ENCODE measurements around the gene GALNT3. TPM values are rescaled to one million over a fixed set of nuclear protein-coding genes. Genes with fewer than 3 reads are reported as not detected.

Gene GALNT3
- total RNA-seq, 3 donors from 2014 or later = 1.9 to 2.3 (median 2.0) TPM

DNA sequence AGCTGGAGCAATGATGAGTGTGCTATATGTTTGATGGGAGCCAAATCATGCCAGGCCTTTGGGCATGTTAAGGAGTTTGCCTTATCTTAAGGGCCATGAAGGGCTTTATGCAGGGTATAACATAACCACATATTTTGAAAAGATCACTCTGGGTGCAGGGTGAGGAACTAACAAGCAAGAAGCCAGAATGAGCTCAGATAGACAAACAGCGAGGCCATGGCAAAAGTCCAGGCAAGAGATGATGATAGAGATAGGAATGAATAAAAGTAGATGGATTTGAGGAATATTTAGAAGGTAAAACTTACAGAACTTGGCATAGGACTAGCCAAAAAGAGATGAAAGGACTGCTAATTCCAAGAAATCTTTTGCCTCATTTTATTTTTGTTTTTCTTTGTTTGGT is 6.7 kb downstream of the GALNT3 start:
- Mint-ChIP-seq H3K9me3 (no peaks in the 10 kb centered on the region), H3K27me3 (ENCODE audit: low read depth) (peaks cover 7% of the 10 kb centered on the region), H3K4me1 (ENCODE audit: low read depth) (peaks cover 5% of the 10 kb centered on the region), H3K36me3 (ENCODE audit: insufficient read depth) (peaks cover 8% of the 10 kb centered on the region), H3K4me3 (no peak overlapping the region)
- ATAC-seq (no peak), DNase-seq (no peak)

DNA sequence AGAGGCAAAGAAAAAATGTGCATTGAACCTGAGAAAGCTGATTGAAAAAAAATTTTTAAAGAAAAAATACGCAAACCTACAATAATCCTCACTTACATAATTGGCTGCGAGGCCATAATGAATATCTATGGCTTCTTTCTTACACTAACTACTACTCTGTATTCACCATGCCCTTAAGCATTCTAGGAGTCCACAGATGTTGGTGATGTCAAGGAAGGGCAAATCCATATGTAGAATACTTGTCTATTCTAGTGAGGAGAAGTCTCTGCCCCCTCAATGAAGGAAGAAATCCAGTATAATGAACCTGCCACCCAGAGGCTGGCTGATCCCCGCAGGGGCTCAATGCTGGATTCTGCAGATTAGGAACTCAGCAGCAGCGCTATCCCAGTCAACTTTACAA is 14.3 kb downstream of the GALNT3 start:
- Mint-ChIP-seq H3K4me1 (ENCODE audit: low read depth) (peaks cover 8% of the 10 kb centered on the region), H3K36me3 (ENCODE audit: insufficient read depth) (peaks cover 10% of the 10 kb centered on the region), H3K9me3 (peaks cover 8% of the 10 kb centered on the region), H3K4me3 (no peak overlapping the region), H3K27me3 (ENCODE audit: low read depth) (no peaks in the 10 kb centered on the region)
- ATAC-seq (no peak), DNase-seq (no peak)

GRCh38 chr2:165778653-165779451 is 15.2 kb downstream of the GALNT3 start:
- Mint-ChIP-seq H3K4me1 (ENCODE audit: low read depth) (peaks cover 8% of the 10 kb centered on the region), H3K9me3 (peaks cover 8% of the 10 kb centered on the region), H3K27me3 (ENCODE audit: low read depth) (no peaks in the 10 kb centered on the region), H3K36me3 (ENCODE audit: insufficient read depth) (peaks cover 4% of the 10 kb centered on the region), H3K4me3 (no peak overlapping the region)
- DNase-seq (no peak), ATAC-seq (no peak)

GRCh38 chr2:165778187-165778556 is 15.9 kb downstream of the GALNT3 start:
- no peak overlapping the region for H3K4me3 Mint-ChIP-seq
- H3K9me3 Mint-ChIP-seq = peaks cover 8% of the 10 kb centered on the region
- no peaks in the 10 kb centered on the region for H3K27me3 Mint-ChIP-seq (ENCODE audit: low read depth)
- peaks cover 10% of the 10 kb centered on the region for H3K36me3 Mint-ChIP-seq (ENCODE audit: insufficient read depth)
- H3K4me1 Mint-ChIP-seq (ENCODE audit: low read depth) = peaks cover 8% of the 10 kb centered on the region
- ATAC-seq (no peak), DNase-seq (no peak)

GRCh38 chr2:165777522-165778186 is 16.4 kb downstream of the GALNT3 start:
- H3K9me3 Mint-ChIP-seq = peaks cover 8% of the 10 kb centered on the region
- no peak overlapping the region for H3K4me3 Mint-ChIP-seq
- peak in 1 of 2 donors; percentile 38 for ATAC-seq
- peaks cover 9% of the 10 kb centered on the region for H3K4me1 Mint-ChIP-seq (ENCODE audit: low read depth)
- H3K27me3 Mint-ChIP-seq (ENCODE audit: low read depth) = no peaks in the 10 kb centered on the region
- peaks cover 10% of the 10 kb centered on the region for H3K36me3 Mint-ChIP-seq (ENCODE audit: insufficient read depth)
- DNase-seq = no peak

GRCh38 chr2:165776796-165777195 is 17.3 kb downstream of the GALNT3 start:
- H3K4me1 Mint-ChIP-seq (ENCODE audit: low read depth) = peaks cover 9% of the 10 kb centered on the region

GRCh38 chr2:165776013-165776412 is 18.0 kb downstream of the GALNT3 start:
- ATAC-seq (no peak), DNase-seq (no peak)
- H3K27me3 Mint-ChIP-seq (ENCODE audit: low read depth) = no peaks in the 10 kb centered on the region
- H3K9me3 Mint-ChIP-seq = peaks cover 8% of the 10 kb centered on the region
- H3K36me3 Mint-ChIP-seq (ENCODE audit: insufficient read depth) = peaks cover 8% of the 10 kb centered on the region
- peaks cover 9% of the 10 kb centered on the region for H3K4me1 Mint-ChIP-seq (ENCODE audit: low read depth)
- no peak overlapping the region for H3K4me3 Mint-ChIP-seq

More at GRCh38 chr2:165776796-165777195, 17.3 kb downstream of the GALNT3 start:
- Mint-ChIP-seq H3K9me3 (peaks cover 8% of the 10 kb centered on the region), H3K36me3 (ENCODE audit: insufficient read depth) (peaks cover 8% of the 10 kb centered on the region), H3K27me3 (ENCODE audit: low read depth) (no peaks in the 10 kb centered on the region), H3K4me3 (no peak overlapping the region)
- DNase-seq (no peak), ATAC-seq (no peak)

GRCh38 chr2:165773684-165774083 is 20.4 kb downstream of the GALNT3 start:
- no peaks in the 10 kb centered on the region for H3K9me3 Mint-ChIP-seq
- no peak overlapping the region for H3K4me3 Mint-ChIP-seq
- peaks cover 6% of the 10 kb centered on the region for H3K36me3 Mint-ChIP-seq (ENCODE audit: insufficient read depth)
- no peaks in the 10 kb centered on the region for H3K27me3 Mint-ChIP-seq (ENCODE audit: low read depth)
- DNase-seq (no peak), ATAC-seq (no peak)
- H3K4me1 Mint-ChIP-seq (ENCODE audit: low read depth) = peaks cover 9% of the 10 kb centered on the region

GRCh38 chr2:165772183-165772582 is 21.9 kb downstream of the GALNT3 start:
- Mint-ChIP-seq H3K4me1 (ENCODE audit: low read depth) (peaks cover 1% of the 10 kb centered on the region), H3K36me3 (ENCODE audit: insufficient read depth) (peaks cover 6% of the 10 kb centered on the region), H3K9me3 (no peaks in the 10 kb centered on the region), H3K4me3 (no peak overlapping the region), H3K27me3 (ENCODE audit: low read depth) (no peaks in the 10 kb centered on the region)
- DNase-seq = no peak
- no peak for ATAC-seq

DNA sequence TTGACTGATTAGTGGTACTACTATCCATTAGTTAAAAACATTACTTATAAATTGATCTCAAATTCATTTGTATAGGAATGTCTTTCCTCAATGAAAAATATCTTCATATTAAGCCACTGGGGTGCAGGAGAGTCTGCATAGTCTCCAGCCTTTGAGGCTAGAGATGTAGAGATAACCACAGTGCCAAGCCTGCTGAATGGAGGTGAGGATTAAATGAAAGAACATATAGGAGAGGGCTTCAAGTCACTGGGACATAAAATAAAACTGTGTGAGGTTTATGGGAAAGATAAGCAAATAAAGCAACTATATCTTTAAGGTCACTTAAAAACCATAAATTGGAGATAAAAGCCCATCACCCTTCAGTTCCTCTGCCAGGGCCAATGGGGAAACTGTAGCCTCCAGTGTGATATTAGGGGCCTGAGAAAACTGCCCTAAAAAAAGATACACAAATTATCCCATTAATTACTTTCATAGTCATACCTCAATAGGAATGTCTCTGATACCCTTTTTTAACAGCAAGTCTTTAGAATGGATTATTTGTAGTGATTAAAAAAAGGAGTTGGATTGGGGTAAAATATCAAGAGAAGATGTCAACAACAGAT is 27.6 kb downstream of the GALNT3 start:
- DNase-seq (no peak), ATAC-seq (no peak)
- Mint-ChIP-seq H3K27me3 (ENCODE audit: low read depth) (no peaks in the 10 kb centered on the region), H3K4me1 (ENCODE audit: low read depth) (no peaks in the 10 kb centered on the region), H3K36me3 (ENCODE audit: insufficient read depth) (no peaks in the 10 kb centered on the region), H3K4me3 (no peak overlapping the region), H3K9me3 (no peaks in the 10 kb centered on the region)

DNA sequence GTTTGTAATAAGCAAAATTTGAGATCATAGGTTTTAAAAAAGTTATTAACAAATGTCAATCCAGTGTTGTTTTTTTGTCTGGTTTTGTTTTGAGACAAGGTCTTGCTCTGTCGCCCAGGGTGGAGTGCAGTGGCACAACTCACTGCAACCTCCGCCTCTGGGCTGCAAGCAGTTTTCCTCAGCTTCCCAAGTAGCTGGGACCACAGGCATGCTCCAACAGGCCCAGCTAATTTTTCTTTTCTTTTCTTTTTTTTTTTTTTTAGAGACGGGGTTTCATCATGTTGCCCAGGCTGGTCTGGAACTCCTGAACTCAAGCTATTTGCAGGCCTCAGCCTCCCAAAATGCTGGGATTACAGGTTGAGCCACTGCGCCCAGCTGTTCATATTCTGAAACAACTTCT is 31.3 kb downstream of the GALNT3 start:
- H3K36me3 Mint-ChIP-seq (ENCODE audit: insufficient read depth) = peaks cover 1% of the 10 kb centered on the region
- no peaks in the 10 kb centered on the region for H3K4me1 Mint-ChIP-seq (ENCODE audit: low read depth)
- no peaks in the 10 kb centered on the region for H3K27me3 Mint-ChIP-seq (ENCODE audit: low read depth)
- DNase-seq = no peak
- no peaks in the 10 kb centered on the region for H3K9me3 Mint-ChIP-seq
- ATAC-seq = no peak
- no peak overlapping the region for H3K4me3 Mint-ChIP-seq

GRCh38 chr2:165757906-165758675 is 36.0 kb downstream of the GALNT3 start:
- H3K4me1 Mint-ChIP-seq (ENCODE audit: low read depth) = no peaks in the 10 kb centered on the region
- peaks cover 3% of the 10 kb centered on the region for H3K36me3 Mint-ChIP-seq (ENCODE audit: insufficient read depth)
- DNase-seq (no peak), ATAC-seq (no peak)
- no peaks in the 10 kb centered on the region for H3K9me3 Mint-ChIP-seq
- no peaks in the 10 kb centered on the region for H3K27me3 Mint-ChIP-seq (ENCODE audit: low read depth)
- no peak overlapping the region for H3K4me3 Mint-ChIP-seq

- no peaks in the 10 kb centered on the region for H3K4me1 Mint-ChIP-seq (ENCODE audit: low read depth)
- no peak for DNase-seq
- no peaks in the 10 kb centered on the region for H3K36me3 Mint-ChIP-seq (ENCODE audit: insufficient read depth)
- H3K27me3 Mint-ChIP-seq (ENCODE audit: low read depth) = no peaks in the 10 kb centered on the region
- no peak overlapping the region for H3K4me3 Mint-ChIP-seq
- ATAC-seq = no peak
- no peaks in the 10 kb centered on the region for H3K9me3 Mint-ChIP-seq
These were observed 47.5 kb downstream of the GALNT3 start for GRCh38 chr2:165746501-165746900.

DNA sequence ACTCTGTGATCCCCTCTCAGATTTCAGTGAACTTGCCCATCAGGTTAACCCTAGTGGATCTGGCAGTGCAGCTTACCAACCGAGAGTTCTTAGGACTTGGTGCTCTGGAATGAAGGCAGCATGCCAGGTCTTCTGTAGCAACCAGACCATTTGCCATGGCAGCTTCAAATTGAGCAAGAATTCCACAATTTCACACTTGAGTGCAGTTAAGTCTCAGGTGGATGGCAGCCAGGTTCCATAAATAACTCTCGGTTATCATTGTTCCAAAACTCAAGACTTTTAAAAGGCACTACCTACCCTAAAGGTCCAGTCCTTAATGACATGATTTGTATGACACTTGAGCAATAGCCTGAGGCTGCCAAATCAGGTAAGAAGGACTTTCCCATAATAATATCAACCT is 48.1 kb downstream of the GALNT3 start:
- Mint-ChIP-seq H3K4me3 (no peak overlapping the region), H3K36me3 (ENCODE audit: insufficient read depth) (no peaks in the 10 kb centered on the region), H3K9me3 (no peaks in the 10 kb centered on the region), H3K27me3 (ENCODE audit: low read depth) (no peaks in the 10 kb centered on the region), H3K4me1 (ENCODE audit: low read depth) (no peaks in the 10 kb centered on the region)
- no peak for ATAC-seq
- DNase-seq = no peak
